Measurements from ENCODE around the gene CADM2. TPM values are rescaled to one million over a fixed set of nuclear protein-coding genes. Genes with fewer than 3 reads are reported as not detected.
"Not testable (repeated sequence)": the region's sequence is repeated elsewhere in the genome, so short reads cannot be mapped to it uniquely, and the experiment has no call there.

The CADM2 gene
- total RNA-seq, 2 experiments from 2014 or later = 0.30 to 0.58 TPM

GRCh38 chr3:85890043-85890555 is 931.3 kb downstream of the CADM2 start:
- Mint-ChIP-seq H3K4me3 (no peak overlapping the region), H3K4me1 (no peaks in the 10 kb centered on the region)

DNA sequence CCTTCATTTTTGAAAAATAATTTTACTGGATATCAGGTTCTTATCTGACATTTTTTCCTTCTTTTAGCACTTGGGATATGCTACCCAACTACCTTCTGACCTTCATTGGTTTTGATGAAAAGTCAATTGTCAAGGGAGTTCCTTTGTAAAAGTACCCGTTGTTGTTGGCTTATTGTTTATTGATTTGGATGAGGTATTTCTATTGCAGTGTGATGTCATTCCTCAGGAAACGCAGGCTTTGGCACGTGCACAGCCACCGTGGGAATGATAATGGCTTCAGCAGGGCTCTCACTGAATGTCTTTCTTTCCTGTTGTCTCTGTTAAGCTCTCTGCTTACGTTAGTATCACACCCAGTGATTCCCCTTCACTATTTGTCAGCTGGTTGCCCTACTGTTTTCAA is 944.6 kb downstream of the CADM2 start:
- peaks cover 3% of the 10 kb centered on the region for H3K9me3 Mint-ChIP-seq (ENCODE audit: low read depth)
- no peak for DNase-seq
- no peak overlapping the region for H3K27ac Mint-ChIP-seq
- no peaks in the 10 kb centered on the region for H3K36me3 Mint-ChIP-seq
- no peaks in the 10 kb centered on the region for H3K4me1 Mint-ChIP-seq
- CTCF ChIA-PET = no interaction called here
- H3K4me3 Mint-ChIP-seq = no peak overlapping the region
- H3K27me3 Mint-ChIP-seq = no peaks in the 10 kb centered on the region
- ATAC-seq = no peak

More at GRCh38 chr3:85890043-85890555, 931.3 kb downstream of the CADM2 start:
- Mint-ChIP-seq H3K9me3 (ENCODE audit: low read depth) (peaks cover 9% of the 10 kb centered on the region), H3K27me3 (no peaks in the 10 kb centered on the region), H3K36me3 (no peaks in the 10 kb centered on the region), H3K27ac (no peak overlapping the region)
- DNase-seq (no peak), ATAC-seq (no peak)
- CTCF ChIA-PET = no interaction called here

DNA sequence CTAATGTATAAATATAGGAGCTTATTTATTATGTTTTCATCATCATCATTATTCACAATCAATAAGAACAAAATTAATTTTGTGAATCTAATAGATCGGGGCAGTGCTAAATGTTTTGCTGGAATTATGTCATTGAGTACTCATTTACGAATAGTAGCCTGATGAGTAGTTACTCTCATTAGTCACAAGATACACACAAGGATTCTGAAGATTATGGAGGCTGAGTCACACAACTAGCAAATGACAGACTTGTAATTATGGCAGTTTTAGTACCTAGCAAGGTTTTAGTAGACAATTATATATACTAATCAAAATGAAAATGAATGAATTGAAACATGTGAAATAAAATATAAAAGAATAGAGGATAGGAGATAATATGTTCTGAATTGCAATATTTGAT is 954.2 kb downstream of the CADM2 start:
- Mint-ChIP-seq H3K27me3 (no peaks in the 10 kb centered on the region), H3K9me3 (ENCODE audit: low read depth) (peaks cover 7% of the 10 kb centered on the region), H3K4me1 (no peaks in the 10 kb centered on the region), H3K4me3 (no peak overlapping the region), H3K27ac (no peak overlapping the region), H3K36me3 (no peaks in the 10 kb centered on the region)
- ATAC-seq (no peak), DNase-seq (no peak)
- CTCF ChIA-PET = no interaction called here

DNA sequence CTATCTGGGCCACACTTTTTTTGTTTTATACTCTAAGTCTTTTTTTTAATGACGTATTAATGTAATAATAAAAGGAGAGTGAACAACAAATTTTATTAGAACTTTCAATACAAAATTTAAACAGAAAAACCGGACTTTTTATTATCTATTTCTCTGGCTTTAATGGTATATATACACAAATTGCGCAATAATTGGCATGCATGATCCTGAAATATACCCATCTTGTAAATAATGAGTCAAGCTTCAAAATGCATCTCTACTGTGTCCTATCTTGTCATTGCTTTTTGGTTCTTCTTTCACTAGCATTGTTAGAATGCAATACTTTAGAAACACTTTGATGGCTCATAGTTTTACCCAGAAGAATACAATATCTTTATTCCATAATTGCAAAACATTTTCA is 963.6 kb downstream of the CADM2 start:
- H3K36me3 Mint-ChIP-seq = no peaks in the 10 kb centered on the region
- H3K4me1 Mint-ChIP-seq = no peaks in the 10 kb centered on the region
- no peak overlapping the region for H3K27ac Mint-ChIP-seq
- CTCF ChIA-PET = no interaction called here
- no peak for DNase-seq
- H3K9me3 Mint-ChIP-seq (ENCODE audit: low read depth) = peaks cover 15% of the 10 kb centered on the region
- no peak for ATAC-seq
- H3K27me3 Mint-ChIP-seq = no peaks in the 10 kb centered on the region
- H3K4me3 Mint-ChIP-seq = no peak overlapping the region

DNA sequence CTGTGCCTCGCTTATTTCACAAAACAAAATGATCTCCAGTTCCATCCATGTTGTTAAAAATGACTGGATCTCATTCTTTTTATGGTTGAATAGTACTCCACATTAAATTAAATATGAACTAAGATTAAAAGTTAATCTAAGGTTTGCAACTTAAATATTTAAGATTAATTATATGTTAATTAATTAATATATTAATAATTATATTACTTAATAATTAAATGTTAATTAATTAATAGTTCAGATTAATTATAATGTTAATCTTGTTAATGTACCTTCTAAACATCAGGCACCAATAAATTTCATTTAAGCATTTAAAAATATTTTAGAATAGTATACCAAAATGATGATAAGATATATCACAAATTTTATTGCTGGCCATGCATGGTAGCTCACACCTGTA is 971.9 kb downstream of the CADM2 start:
- CTCF ChIA-PET = no interaction called here
- H3K9me3 Mint-ChIP-seq (ENCODE audit: low read depth) = peaks cover 8% of the 10 kb centered on the region
- H3K27ac Mint-ChIP-seq = no peak overlapping the region

GRCh38 chr3:85933326-85933725 is 974.5 kb downstream of the CADM2 start:
- DNase-seq (no peak), ATAC-seq (no peak)
- H3K36me3 Mint-ChIP-seq = no peaks in the 10 kb centered on the region
- no peak overlapping the region for H3K4me3 Mint-ChIP-seq
- no peak overlapping the region for H3K27ac Mint-ChIP-seq
- CTCF ChIA-PET = no interaction called here
- H3K27me3 Mint-ChIP-seq = no peaks in the 10 kb centered on the region
- H3K4me1 Mint-ChIP-seq = no peaks in the 10 kb centered on the region
- H3K9me3 Mint-ChIP-seq (ENCODE audit: low read depth) = peaks cover 2% of the 10 kb centered on the region

More for the DNA sequence above, 971.9 kb downstream of the CADM2 start:
- H3K27me3 Mint-ChIP-seq = no peaks in the 10 kb centered on the region
- no peak overlapping the region for H3K4me3 Mint-ChIP-seq
- no peaks in the 10 kb centered on the region for H3K4me1 Mint-ChIP-seq
- no peak for ATAC-seq
- no peak for DNase-seq
- H3K36me3 Mint-ChIP-seq = no peaks in the 10 kb centered on the region

DNA sequence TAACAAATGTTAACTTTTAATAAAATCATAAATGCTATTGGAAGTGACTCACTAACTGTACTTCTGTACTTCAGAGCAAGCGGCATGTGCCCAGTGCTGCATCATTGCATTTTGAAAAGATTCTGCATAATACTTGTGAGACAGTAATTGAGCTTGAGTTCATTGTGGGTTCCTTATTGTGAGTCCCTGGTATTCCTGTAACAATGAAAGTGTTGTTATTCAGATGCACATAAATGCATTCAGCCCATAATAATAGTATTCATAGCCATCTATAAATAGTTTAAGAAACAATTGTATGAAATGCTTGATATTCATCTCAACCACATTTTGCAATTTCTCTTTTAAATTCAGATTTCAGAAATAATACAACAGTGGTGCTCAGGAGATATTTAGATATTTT is 976.4 kb downstream of the CADM2 start:
- Mint-ChIP-seq H3K27me3 (no peaks in the 10 kb centered on the region), H3K4me3 (no peak overlapping the region), H3K27ac (no peak overlapping the region), H3K36me3 (no peaks in the 10 kb centered on the region), H3K4me1 (no peaks in the 10 kb centered on the region), H3K9me3 (ENCODE audit: low read depth) (peaks cover 6% of the 10 kb centered on the region)
- DNase-seq (no peak), ATAC-seq (no peak)
- CTCF ChIA-PET = no interaction called here

DNA sequence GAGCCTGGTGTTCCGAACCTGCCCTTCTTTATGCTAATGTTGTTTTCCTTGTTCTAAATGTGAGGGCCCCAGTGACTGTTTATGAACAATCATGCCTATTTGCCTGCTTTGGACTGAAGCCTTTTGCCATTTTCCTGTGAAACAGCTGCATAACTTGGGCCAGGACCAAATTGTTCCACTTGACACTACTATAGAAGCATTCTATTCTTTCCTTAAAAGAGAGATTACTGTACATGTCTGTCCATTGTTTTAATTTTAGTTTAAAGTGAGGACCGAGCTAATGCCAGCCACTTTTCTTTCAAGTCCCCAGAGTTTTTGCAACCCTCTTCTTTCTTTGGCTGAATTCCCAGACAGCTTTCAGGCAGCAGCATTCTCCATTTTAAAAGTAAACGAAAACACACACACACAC is 980.3 kb downstream of the CADM2 start:
- no peaks in the 10 kb centered on the region for H3K36me3 Mint-ChIP-seq
- H3K27ac Mint-ChIP-seq = no peak overlapping the region
- H3K27me3 Mint-ChIP-seq = no peaks in the 10 kb centered on the region
- ATAC-seq = no peak
- peaks cover 12% of the 10 kb centered on the region for H3K9me3 Mint-ChIP-seq (ENCODE audit: low read depth)
- no peaks in the 10 kb centered on the region for H3K4me1 Mint-ChIP-seq
- DNase-seq = no peak
- H3K4me3 Mint-ChIP-seq = no peak overlapping the region
- CTCF ChIA-PET = no interaction called here

DNA sequence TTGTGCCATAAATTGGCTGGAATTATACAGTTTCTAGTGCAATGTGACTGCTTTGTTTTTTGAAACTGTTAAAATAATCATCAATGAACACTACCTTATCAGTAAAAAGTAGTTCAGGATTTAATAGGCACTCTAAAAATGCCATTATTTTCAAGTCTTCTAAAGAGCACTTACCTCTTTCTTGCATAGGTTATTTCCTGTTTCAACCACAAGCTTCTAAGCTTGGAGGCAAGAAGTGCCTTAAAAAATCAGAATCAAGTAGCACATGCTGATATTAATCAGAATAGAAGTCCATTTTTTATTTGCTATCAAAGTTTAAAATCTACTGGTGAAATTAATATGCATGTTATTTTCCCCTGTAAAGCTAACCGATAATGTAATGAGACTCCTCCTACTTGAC is 991.6 kb downstream of the CADM2 start:
- ATAC-seq (no peak), DNase-seq (no peak)
- CTCF ChIA-PET = no interaction called here
- Mint-ChIP-seq H3K36me3 (no peaks in the 10 kb centered on the region), H3K4me3 (no peak overlapping the region), H3K27me3 (no peaks in the 10 kb centered on the region), H3K27ac (no peak overlapping the region), H3K4me1 (no peaks in the 10 kb centered on the region), H3K9me3 (ENCODE audit: low read depth) (peaks cover 5% of the 10 kb centered on the region)

DNA sequence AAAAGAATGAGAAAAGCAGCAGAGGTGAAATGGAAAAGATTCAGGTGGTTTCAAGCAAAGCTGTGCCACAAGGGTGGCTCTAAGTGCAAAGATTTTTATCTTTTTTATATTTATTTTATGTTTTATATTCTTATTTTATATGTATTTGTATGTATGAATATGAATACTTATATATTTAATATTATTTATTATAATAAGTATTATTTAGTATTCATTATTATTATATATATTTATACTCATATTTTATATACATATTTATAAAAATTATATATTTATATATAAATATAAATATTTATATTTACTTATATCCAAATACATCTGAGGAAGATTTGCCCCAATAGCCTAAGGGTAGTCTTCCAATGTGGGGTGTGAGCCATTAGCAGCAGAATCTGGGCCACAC is 1002.0 kb downstream of the CADM2 start:
- H3K9me3 Mint-ChIP-seq (ENCODE audit: low read depth) = no peaks in the 10 kb centered on the region

DNA sequence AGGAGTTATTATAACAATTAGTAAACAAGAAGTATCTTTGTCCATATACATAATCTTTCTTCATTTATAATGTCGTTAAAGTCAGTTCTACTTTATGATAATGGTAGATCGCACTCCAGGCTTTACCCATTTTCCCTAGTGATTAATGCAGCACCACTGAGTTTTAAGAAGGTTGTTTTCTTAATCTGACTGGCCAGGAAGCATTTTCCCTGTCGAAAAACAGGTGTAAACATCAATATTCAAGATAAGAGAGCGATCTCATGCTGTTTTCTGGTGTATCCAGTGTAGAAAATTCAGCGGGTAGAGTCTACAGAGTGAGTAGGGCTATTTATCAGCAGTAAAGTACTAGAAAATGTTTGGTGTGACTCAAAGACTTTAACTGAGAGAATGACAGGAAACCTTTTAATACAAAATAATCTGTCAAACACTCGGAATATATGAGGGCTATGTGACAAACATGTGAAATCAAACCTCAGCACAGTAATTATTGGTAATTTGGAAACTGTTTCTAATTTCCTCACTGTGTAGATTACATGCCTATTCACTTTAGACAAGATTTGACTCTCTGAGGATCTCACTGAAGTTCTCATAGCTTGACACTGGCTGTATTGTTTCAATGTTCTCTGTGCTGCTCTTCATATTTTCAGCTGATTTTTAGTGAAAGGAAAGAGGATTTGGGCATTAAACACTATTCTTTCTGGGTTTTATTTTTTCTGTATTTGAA is 1019.0 kb downstream of the CADM2 start:
- DNase-seq (no peak), ATAC-seq (no peak)
- no peak overlapping the region for H3K27ac Mint-ChIP-seq
- H3K36me3 Mint-ChIP-seq = no peaks in the 10 kb centered on the region
- H3K27me3 Mint-ChIP-seq = no peaks in the 10 kb centered on the region
- no peaks in the 10 kb centered on the region for H3K4me1 Mint-ChIP-seq
- no peak overlapping the region for H3K4me3 Mint-ChIP-seq
- CTCF ChIA-PET = no interaction called here
- H3K9me3 Mint-ChIP-seq (ENCODE audit: low read depth) = peaks cover 9% of the 10 kb centered on the region

More for the DNA sequence above, 1002.0 kb downstream of the CADM2 start:
- no peaks in the 10 kb centered on the region for H3K4me1 Mint-ChIP-seq
- no peaks in the 10 kb centered on the region for H3K36me3 Mint-ChIP-seq
- DNase-seq = no peak
- no peak overlapping the region for H3K4me3 Mint-ChIP-seq
- H3K27ac Mint-ChIP-seq = no peak overlapping the region
- ATAC-seq = no peak
- no peaks in the 10 kb centered on the region for H3K27me3 Mint-ChIP-seq
- CTCF ChIA-PET = no interaction called here

DNA sequence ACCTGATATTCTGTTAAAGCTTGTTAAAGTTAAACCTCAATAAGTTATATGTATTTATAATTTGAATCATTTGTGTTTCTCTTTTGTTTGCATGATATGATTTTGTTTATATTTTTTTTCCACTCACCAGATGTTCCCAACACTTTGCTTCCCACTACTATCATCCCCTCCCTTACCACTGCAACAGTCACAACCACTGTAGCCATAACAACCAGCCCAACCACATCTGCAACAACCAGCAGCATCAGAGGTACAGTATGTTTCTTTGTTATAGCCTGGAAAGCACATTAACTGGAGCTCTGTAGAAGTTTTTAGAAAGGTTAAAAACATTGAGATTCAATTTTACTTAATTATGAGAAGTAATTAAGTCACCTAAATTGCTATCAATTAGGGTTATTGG is 1020.2 kb downstream of the CADM2 start:
- DNase-seq = no peak
- H3K4me1 Mint-ChIP-seq = no peaks in the 10 kb centered on the region
- no peak overlapping the region for H3K4me3 Mint-ChIP-seq
- no peaks in the 10 kb centered on the region for H3K27me3 Mint-ChIP-seq
- H3K9me3 Mint-ChIP-seq (ENCODE audit: low read depth) = peaks cover 5% of the 10 kb centered on the region
- no peak overlapping the region for H3K27ac Mint-ChIP-seq
- CTCF ChIA-PET = no interaction called here
- H3K36me3 Mint-ChIP-seq = no peaks in the 10 kb centered on the region
- ATAC-seq = no peak

GRCh38 chr3:85989581-85989980 is 1030.8 kb downstream of the CADM2 start:
- H3K4me1 Mint-ChIP-seq; DNase-seq; H3K4me3 Mint-ChIP-seq; ATAC-seq; H3K27ac Mint-ChIP-seq; H3K9me3 Mint-ChIP-seq (ENCODE audit: low read depth); H3K36me3 Mint-ChIP-seq; CTCF ChIA-PET; H3K27me3 Mint-ChIP-seq: not testable (repeated sequence)

- ATAC-seq = no peak
- no peaks in the 10 kb centered on the region for H3K4me1 Mint-ChIP-seq
- no peaks in the 10 kb centered on the region for H3K27me3 Mint-ChIP-seq
- CTCF ChIA-PET = no interaction called here
- no peaks in the 10 kb centered on the region for H3K36me3 Mint-ChIP-seq
- H3K4me3 Mint-ChIP-seq = no peak overlapping the region
- H3K27ac Mint-ChIP-seq = no peak overlapping the region
- H3K9me3 Mint-ChIP-seq (ENCODE audit: low read depth) = peaks cover 5% of the 10 kb centered on the region
- no peak for DNase-seq
These were observed 1070.8 kb downstream of the CADM2 start for GRCh38 chr3:86029590-86029989.

DNA sequence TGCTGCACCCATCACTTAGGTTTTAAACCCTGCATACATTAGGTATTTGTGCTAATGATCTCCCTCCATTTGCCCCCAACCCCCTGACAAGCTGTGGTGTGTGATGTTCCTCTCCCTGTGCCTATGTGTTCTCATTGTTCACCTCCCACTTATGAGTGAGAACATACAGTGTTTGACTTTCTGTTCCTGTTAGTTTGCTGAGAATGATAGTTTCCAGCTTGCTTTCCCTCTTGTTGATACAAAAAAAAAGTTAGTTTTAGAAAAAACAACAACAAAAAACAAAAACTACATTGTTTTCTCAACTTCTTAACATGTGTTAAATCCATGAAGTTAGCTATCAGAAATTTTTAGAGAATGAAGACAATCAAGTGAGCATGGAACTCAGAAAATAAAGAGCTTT is 1079.1 kb downstream of the CADM2 start:
- Mint-ChIP-seq H3K27me3 (no peaks in the 10 kb centered on the region), H3K27ac (no peak overlapping the region), H3K4me3 (no peak overlapping the region), H3K36me3 (no peaks in the 10 kb centered on the region), H3K4me1 (no peaks in the 10 kb centered on the region), H3K9me3 (ENCODE audit: low read depth) (peaks cover 13% of the 10 kb centered on the region)
- DNase-seq (no peak), ATAC-seq (no peak)
- CTCF ChIA-PET = no interaction called here
